Uterus (tissue), 4 donors: ENCODE measurements around the gene PSMD5. TPM values are rescaled to one million over a fixed set of nuclear protein-coding genes. Genes with fewer than 3 reads are reported as not detected.

ENCODE experiments used
- DNase-seq, 2 donors: peaks; one replicate each; pipeline ENCODE4 v3.0.0-alpha.2; 2019 to 2020
- H3K27ac ChIP-seq, 2 donors: fragments of 200-600 bp; sonication (generic); 1 replicate in 1 of 2; 2 replicates in 1 of 2; pipeline ENCODE4 v1.5.1; 2016 to 2018
- H3K27me3 ChIP-seq, 2 donors: fragments of 200-600 bp; sonication (generic); one replicate each; pipeline ENCODE4 v1.5.1; 2018 to 2019; ENCODE audit warnings: control low read depth in 1 of 2
- H3K36me3 ChIP-seq, 2 donors: fragments of 200-600 bp; sonication (generic); one replicate each; pipeline ENCODE4 v1.5.1; 2019; ENCODE audit warnings: control low read depth in 1 of 2
- H3K4me1 ChIP-seq, 2 donors: fragments of 200-600 bp; sonication (generic); one replicate each; pipeline ENCODE4 v1.5.1; 2018 to 2019; ENCODE audit warnings: control low read depth in 1 of 2
- H3K4me3 ChIP-seq, 2 donors: fragments of 200-600 bp; sonication (generic); 1 replicate in 1 of 2; 2 replicates in 1 of 2; pipeline ENCODE4 v1.5.1; 2018 to 2019; ENCODE audit warnings: mild to moderate bottlenecking in 1 of 2
- H3K9me3 ChIP-seq, 2 donors: fragments of 200-600 bp; sonication (generic); one replicate each; pipeline ENCODE4 v1.5.1; 2019; ENCODE audit warnings: control low read depth in 1 of 2
- POLR2A ChIP-seq, 2 donors: fragments of 450-650 bp; IDR thresholded peaks; one replicate each; pipeline ENCODE4 v1.6.1; 2016; ENCODE audit warnings: antibody characterized with exemption in 2 of 2, mild to moderate bottlenecking in 1 of 2, moderate library complexity in 1 of 2
- intact Hi-C: fragments of 100-400 bp; cut with DNase I; formaldehyde crosslinking; loops from one replicate; pipeline ENCODE4 v1.15.1; 2023; ENCODE audit warnings: low total_unique reads
- total RNA-seq, 4 donors: library from RNA; depleted of rRNA in 3 of 4; stranded (reverse); fragments of >200 nt in 3 of 4; gene quantifications; one replicate each; pipeline versions ENCODE4 v1.1.0 to v1.2.4, GENCODE V29; 2014 to 2023
- TF ChIP-seq, protein P1 (sequence below), 4 experiments: fragments of 200-600 bp in 2 of 4; fragments of 450-650 bp in 2 of 4; sonication (generic) in 2 of 4; IDR thresholded peaks; one replicate each; pipeline ENCODE4 v1.5.1; 2016 to 2019; ENCODE audit warnings: antibody characterized with exemption in 4 of 4, mild to moderate bottlenecking in 2 of 4, moderate library complexity in 1 of 4
- donor health status: DM: yes; HTN: yes; CAD: no.

Gene PSMD5
- total RNA-seq, 4 donors from 2014 or later, result 20.9 to 181 (median 49.0) TPM

DNA sequence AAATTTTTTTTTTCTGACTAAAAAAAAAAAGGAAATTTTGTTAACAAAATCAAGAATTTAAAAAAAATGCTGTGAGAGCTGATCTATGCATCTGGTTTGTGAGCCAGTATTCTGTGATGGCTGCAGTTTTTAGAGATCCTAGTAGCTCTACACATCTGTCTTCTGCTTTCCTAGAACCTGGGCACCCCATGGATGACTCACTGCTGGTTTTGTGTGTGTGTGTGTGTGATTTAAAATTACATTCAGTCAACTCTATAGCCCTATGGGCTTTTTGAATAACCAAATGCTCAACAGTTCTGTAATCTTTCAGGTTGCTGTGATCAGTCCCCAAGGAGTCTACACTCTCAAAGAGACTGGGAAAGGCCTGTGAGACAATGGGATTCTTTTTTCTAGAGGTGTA lies 2.5 kb upstream of the PSMD5 start:
- no peak for DNase-seq
- Histone ChIP-seq H3K4me3 (no peak overlapping the region), H3K27me3 (no peaks in the 10 kb centered on the region), H3K27ac (no peak overlapping the region), H3K9me3 (no peaks in the 10 kb centered on the region), H3K36me3 (no peaks in the 10 kb centered on the region), H3K4me1 (no peaks in the 10 kb centered on the region)
- TF ChIP-seq, protein P1, sequence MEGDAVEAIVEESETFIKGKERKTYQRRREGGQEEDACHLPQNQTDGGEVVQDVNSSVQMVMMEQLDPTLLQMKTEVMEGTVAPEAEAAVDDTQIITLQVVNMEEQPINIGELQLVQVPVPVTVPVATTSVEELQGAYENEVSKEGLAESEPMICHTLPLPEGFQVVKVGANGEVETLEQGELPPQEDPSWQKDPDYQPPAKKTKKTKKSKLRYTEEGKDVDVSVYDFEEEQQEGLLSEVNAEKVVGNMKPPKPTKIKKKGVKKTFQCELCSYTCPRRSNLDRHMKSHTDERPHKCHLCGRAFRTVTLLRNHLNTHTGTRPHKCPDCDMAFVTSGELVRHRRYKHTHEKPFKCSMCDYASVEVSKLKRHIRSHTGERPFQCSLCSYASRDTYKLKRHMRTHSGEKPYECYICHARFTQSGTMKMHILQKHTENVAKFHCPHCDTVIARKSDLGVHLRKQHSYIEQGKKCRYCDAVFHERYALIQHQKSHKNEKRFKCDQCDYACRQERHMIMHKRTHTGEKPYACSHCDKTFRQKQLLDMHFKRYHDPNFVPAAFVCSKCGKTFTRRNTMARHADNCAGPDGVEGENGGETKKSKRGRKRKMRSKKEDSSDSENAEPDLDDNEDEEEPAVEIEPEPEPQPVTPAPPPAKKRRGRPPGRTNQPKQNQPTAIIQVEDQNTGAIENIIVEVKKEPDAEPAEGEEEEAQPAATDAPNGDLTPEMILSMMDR (IDR thresholded peaks at IDR 0.05), result no peak
- TF ChIP-seq POLR2A (IDR thresholded peaks at IDR 0.05), result no peak
- intact Hi-C loops, result no loop called here

DNA sequence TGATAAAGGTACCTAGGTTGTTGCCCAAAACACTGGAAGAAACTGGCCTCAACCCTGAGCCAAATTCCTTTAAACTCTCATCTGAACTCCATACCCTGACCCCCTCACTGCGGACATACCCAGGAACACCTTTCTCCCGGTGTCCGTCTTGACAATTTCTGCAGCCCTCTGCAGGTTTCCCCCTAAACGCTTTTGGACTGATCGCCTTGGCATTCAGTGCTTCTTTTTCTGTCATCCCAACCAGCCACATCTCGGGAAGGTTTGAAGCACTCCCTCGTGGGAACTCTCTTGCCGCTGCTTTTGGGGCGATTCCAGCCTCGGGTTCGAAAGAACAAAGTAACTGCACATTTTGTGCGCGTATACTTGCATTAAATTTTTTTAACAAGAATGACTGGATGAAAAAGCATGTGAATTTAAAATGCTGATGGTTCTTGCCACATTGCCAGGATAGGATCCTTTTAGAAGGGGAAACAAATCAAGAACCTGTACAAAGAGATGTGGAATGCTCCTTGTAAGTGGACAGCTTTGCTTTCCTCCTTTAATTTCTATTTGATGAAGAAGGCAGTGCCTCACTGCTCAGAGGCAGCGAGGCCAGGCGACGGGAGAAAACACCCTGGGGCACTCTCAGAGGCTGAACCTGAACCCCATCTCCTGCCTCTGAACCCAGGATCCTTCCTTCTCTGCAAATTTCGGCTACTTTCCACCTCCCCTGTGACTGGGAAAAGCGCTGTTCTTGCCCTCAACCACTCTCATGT lies 615 bp downstream of the PSMD5 start:
- Histone ChIP-seq H3K27ac (peak overlapping the region; percentile 89 to 96), H3K36me3 (no peaks in the 10 kb centered on the region), H3K27me3 (no peaks in the 10 kb centered on the region), H3K4me3 (peak overlapping the region; percentile 78 to 89), H3K9me3 (no peaks in the 10 kb centered on the region), H3K4me1 (no peaks in the 10 kb centered on the region)
- TF ChIP-seq, protein P1 (IDR thresholded peaks at IDR 0.05), result no peak
- no peak for TF ChIP-seq POLR2A (IDR thresholded peaks at IDR 0.05)
- no peak for DNase-seq
- intact Hi-C loops, result no loop called here

DNA sequence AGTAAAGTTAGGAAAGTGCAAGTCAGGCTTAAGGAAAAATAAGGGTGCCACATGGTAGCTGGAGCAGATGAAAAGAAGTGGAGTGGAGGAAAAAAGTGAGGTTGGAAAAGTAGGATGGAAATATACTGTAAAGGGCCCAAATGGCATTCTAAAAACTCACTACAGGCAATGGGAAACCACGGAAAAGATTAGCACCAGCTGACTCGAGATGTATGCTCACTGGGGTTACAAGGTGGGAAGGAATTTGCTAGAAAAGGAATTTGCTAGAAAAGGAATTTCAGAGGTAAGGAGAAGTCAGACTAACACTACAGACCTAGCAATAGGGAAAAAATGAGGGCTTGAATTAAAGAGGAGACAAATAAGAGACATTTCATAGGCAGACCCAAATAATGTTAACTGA lies 3.6 kb downstream of the PSMD5 start:
- no peak overlapping the region for H3K27ac ChIP-seq

DNA sequence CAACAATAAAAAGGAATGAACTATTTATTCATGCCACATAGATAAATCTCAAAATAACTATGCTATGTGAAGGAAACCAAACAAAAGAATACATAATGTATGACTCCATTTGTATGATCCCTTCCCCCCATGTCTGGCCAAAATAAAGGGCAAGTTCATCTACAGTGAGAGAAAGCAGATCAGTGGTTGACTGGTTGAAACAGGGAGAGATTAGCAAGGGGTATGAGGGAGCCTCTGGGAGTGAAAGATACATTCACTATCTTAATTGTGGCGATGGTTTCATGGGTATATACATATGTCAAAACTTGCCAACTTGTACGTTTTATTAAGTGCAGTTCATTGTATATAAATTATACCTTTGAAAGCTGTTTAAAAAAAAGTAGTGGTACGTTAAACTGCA lies 4.8 kb downstream of the PSMD5 start:
- no peak overlapping the region for H3K4me3 ChIP-seq
- H3K9me3 ChIP-seq, result no peaks in the 10 kb centered on the region
- H3K4me1 ChIP-seq, result no peaks in the 10 kb centered on the region
- DNase-seq, result no peak
- TF ChIP-seq POLR2A (IDR thresholded peaks at IDR 0.05), result no peak
- no peaks in the 10 kb centered on the region for H3K36me3 ChIP-seq
- intact Hi-C loops, result no loop called here
- no peak overlapping the region for H3K27ac ChIP-seq
- H3K27me3 ChIP-seq, result no peaks in the 10 kb centered on the region

More for the DNA sequence above, 3.6 kb downstream of the PSMD5 start:
- TF ChIP-seq, protein P1 (IDR thresholded peaks at IDR 0.05), result no peak
- TF ChIP-seq POLR2A (IDR thresholded peaks at IDR 0.05), result no peak
- no peak for DNase-seq
- H3K4me1 ChIP-seq, result no peaks in the 10 kb centered on the region
- intact Hi-C loops, result no loop called here
- no peaks in the 10 kb centered on the region for H3K36me3 ChIP-seq
- no peaks in the 10 kb centered on the region for H3K9me3 ChIP-seq
- H3K4me3 ChIP-seq, result no peak overlapping the region
- H3K27me3 ChIP-seq, result no peaks in the 10 kb centered on the region

DNA sequence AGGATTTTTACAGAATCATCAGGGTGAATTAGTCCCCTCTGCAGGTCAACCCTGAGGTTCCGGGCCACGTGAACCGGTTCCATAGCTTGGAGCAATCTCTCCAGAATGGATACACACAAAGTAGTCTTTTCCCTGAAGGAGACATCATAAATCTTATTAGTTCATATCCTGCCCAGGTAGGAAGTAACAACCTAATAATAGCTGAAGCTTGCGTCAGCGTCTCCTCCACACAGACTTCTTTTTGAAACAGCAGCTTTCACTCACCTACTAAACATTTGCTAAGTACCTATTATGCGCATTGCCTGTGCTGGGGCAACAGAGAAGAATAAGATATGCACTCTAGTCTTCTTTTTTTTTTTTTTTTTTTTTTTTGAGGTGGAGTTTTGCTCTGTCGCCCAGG lies 9.4 kb downstream of the PSMD5 start:
- no peak overlapping the region for H3K27ac ChIP-seq
- H3K9me3 ChIP-seq, result no peaks in the 10 kb centered on the region
- TF ChIP-seq, protein P1 (IDR thresholded peaks at IDR 0.05), result no peak
- no peak for TF ChIP-seq POLR2A (IDR thresholded peaks at IDR 0.05)
- no peaks in the 10 kb centered on the region for H3K27me3 ChIP-seq
- no peaks in the 10 kb centered on the region for H3K36me3 ChIP-seq
- intact Hi-C loops, result no loop called here
- no peak for DNase-seq
- no peaks in the 10 kb centered on the region for H3K4me1 ChIP-seq
- no peak overlapping the region for H3K4me3 ChIP-seq
